HG03442 (cell line): ENCODE measurements around the gene ANKRD11.
"Not testable (repeated sequence)": the region's sequence is repeated elsewhere in the genome, so short reads cannot be mapped to it uniquely, and the experiment has no call there.

Source experiments
- ATAC-seq: cut with Tn5 transposase; IDR thresholded peaks from one replicate; pipeline ENCODE4 v1.9.1; 2021; ENCODE audit warnings: mild to moderate bottlenecking, moderate library complexity; ENCODE audit not compliant: unreplicated experiment

ANKRD11 gene

DNA sequence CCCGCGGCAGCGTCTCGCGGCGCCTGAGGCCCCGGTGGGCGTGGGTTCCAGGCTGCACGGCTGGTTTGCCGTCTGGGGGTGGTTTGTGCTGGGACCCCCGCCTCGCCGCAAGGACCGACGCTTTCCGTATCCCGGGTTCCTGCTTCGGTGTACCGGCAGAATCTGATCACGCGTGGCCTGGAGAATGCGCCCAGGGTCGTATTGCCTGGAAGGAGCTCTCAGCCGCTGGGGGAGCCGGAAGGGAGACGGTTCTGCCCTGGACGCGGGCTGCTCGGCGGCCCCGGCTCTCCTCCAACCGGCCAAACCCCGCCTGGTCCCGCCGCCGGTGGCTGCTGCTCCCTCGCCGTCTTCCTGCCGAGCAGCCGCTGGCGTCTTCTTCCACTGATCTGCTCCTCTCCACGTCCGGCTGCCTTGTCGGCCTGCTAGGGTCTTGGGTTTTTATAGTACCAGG lies 233.1 kb downstream of the ANKRD11 start:
- no peak for ATAC-seq

DNA sequence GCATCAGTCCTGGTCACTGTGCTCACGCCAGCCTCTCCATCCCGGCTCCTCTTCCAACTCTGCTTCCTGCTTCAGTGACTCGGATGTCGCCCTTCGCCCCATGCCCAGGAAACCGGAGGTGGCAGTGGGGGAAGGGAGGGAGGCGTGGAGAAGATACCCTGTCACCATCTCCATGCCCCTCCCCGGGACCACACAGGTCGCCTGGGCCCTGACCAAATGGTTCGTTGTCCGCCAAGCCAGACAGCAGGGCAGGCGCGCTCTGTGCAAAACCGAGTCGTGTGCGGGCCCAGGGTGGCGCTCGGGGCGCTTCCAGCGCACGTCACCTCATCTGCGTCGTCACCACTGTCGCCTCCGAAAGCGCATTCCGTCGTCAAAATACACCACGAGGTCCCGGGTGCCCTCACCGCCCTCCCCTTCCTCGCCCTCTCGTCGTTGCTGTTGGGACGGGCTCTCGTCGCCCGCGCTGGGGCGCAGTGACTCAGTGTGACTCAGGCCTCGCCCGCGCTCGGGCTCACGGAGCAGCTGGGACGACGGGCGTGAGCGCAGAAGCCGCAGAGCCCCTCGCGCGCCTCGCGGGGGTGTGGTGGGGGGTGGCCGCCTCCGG lies 233.6 kb downstream of the ANKRD11 start:
- no peak for ATAC-seq

DNA sequence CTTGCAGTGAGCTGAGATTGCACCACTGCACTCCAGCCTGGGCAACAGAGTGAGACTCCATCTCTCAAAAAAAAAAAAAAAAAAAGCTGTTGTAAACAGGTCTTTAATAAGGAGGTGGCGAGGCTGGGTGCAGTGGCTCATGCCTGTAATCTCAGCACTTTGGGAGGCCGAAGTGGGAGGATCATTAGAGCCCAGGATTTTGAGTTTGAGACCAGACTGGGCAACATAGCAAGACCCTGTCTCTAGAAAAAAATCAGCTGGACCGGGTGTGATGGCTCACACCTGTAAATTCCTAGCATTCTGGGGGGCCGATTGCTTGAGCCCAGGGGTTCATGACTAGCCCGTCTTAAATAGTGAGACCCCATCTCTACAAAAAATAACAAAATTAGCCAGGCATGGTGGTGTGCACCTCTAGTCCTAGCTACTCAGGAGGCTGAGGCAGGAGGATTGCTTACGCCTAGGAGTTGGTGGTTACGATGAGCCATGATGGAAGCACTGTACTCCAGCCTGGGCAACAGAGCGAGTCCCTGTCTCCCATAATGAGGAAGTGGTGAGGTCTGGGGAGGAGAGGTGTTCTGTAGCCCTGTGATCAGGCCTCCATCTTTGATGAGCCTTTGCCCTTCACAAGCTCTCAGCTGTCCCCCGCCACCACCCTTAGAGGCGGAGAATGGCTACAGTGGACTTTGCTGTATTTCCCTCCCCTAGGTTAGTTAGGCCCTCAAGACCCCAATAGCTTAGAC lies 236.6 kb downstream of the ANKRD11 start:
- no peak for ATAC-seq

DNA sequence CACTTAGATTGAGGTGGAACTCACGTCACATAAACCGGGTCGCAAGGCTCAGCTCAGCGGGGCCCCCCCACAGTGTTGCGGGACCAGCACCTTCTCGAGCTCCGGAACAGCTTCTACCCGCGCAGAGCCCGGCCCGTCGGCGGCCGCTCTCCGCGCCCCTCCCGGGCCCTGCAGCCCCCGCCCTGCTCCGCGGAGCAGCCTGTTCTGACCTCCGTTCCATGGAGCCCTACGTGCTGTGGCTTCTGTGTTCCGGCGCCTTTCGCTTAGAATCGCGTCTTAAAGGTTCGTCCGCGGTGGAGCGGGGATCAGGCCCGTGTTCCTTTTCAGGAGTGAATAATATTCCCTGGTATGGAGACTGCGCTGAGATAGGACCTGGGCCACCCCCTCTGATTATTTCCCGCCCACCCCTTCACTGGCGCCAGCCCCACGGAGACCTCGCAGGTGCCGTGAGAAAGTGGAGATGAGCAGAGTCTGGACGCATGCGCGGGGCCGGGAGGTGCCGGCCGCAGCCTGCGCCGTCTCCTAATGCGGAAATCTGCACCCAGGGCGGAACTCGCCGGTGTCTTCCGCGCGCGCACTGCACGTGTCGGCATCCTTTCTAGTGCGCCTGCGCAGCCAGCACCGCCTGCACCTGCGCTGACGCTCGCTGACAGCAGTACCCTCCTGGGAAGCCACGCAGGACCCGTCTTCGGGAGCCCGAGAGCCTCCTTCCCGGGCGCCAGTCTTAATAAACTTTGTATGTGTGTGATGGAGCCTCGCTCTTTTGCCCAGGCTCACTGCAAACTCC lies 242.0 kb downstream of the ANKRD11 start:
- ATAC-seq = no peak

DNA sequence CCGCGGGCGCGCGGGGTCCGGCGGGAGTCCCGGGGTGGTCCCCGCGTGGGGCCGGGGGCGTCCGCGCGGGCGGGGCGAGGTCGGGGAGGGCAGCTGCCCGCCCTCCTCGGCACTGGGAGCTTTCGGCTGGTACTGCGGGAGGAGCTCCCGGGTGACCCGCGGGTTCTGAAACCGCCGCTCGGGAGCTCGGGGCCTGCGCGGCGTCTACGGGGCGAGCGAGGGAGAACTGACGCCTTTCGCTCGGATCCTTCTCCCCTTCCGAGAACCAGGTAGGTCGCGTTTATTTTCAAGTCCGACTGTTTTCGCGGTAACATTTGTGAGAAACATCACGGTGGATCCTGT lies 242.7 kb downstream of the ANKRD11 start:
- ATAC-seq = not testable (repeated sequence)

DNA sequence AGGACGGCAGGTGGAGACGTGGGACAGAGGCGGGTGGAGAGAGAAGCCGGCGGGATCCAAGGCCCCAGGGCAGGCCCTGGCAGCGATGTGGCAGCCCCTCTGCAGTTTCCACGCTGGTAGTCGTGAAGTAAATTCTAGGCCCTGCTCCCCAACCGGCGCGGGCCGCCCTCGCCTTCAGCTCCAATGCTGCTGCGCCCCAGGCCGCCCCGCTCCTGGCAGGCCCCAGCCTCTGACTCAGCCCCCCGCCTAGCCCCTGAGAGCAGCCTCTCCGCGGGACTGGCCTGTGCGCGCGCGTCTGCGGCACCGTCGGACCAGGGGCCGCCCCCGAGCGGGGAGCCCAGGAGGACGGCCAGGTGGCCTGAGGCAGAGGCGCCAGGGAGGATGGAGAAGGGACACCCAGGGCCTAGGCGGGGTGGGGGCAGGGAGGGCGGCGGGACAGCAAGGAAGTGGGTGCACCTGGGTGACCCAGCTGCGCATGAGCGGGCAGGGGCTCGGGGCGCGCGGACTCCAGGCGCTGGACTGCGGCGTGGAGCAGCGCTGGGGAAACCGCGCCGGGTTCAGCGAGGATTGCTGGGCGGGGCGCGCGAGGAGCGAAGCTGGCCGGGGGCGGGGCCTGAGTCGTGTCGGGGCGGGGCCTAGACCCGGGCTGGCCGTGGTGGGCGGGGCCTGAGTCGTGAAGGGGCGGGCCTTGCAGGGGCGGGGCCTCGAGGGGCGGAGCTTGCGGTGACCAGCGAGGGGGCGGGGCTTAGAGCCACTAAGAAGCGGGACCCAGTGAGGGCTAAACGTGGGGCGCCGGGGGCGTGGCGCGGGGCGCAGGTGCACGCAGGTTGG lies 243.2 kb downstream of the ANKRD11 start:
- peak; percentile 64 for ATAC-seq

DNA sequence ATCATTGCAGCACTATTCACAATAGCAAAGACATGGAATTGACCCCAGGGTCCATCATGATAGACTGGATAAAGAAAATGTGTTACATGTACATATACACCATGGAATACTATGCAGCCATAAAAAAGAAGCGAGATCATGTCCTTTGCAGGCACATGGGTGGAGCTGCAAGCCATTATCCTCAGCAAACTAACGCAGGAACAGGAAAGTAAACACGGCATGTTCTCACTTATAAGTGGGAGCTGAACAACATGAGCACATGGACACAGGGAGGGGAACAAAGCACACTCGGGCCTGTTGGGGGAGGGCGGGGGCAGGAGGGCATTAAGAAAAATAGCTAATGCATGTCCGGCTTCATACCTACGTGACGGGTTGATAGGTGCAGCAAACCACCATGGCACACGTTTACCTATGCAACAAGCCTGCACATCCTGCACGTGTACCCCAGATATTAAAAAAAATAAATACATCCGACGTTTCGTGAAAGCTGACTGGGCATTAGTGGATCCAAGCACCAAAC lies 243.9 kb downstream of the ANKRD11 start:
- no peak for ATAC-seq

DNA sequence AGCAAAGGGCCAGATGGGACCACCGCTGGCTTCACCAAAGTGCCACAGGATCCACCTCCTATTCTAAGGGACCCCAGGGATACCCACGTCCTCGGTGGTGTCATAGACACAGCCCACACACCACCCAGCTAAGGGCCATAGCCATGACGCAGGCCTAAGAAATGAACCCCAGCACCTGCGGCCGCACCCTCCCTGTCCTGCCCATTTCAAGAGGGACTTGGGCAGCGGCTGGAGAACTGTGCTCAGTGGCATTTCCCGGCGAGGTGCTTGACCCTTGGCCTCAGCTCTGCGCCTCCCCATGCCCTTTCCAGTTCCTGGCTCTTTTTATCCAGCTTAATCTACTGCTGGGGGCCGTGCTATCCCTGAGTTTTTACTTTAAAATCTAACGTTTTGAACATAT lies 245.6 kb downstream of the ANKRD11 start:
- ATAC-seq = no peak

DNA sequence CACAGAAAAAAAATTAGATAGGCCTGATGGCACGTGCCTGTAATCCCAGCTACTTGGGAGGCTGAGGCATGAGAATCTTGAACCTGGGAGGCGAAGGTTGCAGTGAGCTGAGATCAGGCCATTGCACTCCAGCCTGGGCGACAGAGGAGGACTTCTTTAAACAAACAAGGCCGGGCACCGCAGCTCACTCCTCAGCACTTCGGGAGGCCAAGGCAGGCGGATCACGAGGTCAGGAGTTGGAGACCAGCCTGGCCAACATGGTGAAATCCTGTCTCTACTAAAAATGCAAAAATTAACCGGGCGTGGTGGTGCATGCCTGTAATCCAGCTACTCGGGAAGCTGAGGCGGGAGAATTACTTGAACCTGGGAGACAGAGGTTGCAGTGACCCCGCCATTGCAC lies 246.1 kb downstream of the ANKRD11 start:
- ATAC-seq = not testable (repeated sequence)

DNA sequence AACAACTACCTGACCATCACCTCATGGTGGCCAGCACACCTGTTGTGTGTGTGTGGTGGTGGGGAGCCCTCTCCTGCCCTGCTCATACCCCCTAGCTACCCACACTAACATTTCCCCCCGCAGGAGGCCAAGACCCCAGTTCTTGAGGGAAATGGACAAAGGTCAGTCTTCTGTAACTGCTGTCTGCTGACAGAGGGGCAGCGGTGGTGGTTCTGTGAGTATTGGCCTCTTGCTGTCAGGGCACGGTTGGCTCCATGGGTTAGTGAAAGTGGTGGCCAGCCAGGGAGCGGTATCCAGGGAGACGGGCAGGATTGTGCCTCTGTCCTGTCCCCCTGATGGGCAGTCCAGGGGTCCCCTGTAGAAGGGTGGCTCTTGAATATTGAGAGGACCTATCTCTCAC lies 246.7 kb downstream of the ANKRD11 start:
- ATAC-seq = no peak

DNA sequence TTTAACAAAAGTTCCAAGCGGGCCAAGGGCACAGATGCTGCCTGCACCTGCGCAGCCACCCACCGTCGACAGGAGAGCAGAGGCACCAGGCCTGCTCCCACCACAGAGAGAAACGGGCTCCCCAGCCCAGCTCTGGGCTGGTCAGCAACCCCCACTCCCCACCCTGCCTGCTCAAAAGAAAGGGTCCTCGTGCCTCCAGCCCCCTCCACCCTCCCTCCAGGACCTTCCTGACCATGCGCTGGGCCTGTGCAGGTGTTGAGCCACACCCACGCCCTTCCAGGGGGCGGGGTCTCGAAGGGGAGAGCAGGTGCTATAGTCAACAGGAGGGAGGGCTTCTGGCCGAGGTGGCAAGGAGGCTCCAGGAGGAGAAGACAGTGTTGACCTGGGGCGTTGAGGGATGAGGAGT lies 247.6 kb downstream of the ANKRD11 start:
- no peak for ATAC-seq

DNA sequence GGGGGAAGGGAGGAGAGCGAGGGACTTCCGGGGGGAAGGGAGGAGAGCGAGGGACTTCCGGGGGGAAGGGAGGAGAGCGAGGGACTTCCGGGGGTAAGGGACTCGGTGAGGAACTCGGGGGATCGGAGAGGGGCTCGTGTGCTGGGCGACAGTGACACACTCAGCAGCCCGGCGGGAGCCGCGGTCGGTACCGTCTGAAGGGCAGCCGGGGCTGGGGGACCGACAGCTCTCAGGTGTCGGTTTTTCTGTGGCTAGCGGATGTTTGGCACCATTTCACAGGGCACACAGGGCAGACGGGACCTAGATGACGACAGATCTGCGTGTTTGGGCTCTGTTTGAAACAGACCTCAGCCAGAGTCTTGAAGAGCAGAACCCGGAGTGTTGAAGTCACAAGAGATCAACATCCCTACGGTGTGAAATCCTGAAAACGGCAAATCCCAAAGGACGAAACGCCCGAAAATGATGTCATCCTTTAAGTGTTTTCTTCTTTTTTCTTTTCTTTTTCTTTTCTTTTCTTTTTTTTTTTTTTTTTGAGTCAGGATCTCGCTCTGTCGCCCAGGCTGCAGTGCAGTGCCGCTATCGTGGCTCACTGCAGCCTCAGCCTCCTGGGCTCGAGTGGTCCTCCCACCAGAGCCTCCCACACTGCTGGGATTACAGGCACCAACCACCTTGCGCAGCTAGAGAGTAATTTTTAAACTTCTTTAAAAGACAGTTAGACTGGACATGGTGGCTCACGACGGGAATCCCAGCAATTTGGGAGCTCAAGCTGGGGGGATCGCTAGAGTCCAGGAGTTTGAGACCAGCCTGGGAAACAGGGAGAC lies 249.0 kb downstream of the ANKRD11 start:
- no peak for ATAC-seq

DNA sequence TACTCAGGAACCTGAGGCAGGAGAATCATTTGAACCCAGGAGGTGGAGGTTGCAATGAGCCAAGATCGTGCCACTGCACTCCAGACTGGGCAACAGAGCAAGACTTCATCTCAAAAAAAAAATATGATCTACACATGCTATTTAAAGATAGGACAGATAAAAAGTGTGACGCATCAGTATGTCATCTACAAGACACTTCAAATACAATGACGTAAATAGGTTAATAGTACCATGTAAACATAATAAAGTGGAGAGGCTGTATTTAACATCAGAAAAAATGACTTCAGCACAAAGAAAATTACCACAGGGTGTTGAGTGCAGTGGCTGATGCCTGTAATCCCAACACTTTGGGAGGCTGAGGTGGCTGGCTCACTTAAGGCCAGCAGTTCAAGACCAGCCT lies 252.6 kb downstream of the ANKRD11 start:
- ATAC-seq = no peak

DNA sequence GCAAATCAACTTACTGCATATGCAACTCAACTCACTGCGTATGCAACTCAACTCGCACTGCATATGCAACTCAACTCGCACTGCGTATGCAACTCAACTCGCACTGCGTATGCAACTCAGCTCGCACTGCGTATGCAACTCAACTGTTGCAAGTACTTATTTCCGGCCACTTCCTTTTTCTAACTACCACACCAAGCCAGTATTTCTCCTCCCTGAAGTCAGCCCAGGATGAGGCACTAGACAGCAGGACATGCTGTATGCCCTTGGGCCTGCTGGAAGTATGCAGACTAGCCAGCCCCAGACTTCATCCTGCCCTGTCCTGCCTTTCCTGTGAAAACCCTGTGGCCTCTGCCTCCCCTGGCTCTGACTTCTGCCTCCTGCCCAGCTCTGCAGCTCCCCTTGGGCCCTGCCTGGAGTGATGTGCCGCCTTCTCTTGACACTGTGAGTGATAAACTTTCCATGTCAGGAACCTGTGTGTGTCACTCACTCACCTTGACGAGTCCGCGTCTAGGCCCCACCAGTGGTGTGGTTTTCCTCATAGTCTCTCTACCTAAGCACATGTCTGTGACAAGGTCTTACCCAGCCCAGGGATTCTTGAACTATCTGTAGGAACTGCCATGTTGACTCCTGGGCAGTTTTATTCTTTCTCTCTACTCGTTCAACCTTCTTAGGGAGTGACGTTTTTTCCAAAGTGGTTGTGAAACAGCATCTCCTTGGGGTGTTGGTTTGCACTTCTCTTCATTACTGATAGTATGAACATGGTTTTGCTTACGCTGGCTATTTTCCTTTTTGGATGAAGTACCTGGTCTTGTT lies 256.5 kb downstream of the ANKRD11 start:
- ATAC-seq = no peak

DNA sequence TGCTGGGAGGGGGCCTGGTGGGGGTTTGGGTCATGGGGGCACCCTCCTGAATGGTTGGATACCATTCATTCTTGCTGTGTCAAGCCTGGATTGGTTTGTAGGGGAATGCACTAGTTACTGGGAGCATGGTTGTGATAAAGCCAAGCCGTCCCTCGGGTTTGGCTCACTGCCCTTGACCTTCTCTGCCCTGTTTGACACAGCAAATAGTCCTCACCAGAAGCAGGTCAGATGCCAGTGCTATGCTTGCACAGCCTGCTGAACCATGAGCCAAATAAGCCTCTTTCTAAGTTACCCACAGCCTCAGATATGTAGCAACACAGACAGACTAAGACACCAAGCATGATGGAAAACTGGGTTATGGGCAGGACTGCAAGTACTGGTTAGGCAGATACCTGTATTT lies 258.3 kb downstream of the ANKRD11 start:
- ATAC-seq = no peak

DNA sequence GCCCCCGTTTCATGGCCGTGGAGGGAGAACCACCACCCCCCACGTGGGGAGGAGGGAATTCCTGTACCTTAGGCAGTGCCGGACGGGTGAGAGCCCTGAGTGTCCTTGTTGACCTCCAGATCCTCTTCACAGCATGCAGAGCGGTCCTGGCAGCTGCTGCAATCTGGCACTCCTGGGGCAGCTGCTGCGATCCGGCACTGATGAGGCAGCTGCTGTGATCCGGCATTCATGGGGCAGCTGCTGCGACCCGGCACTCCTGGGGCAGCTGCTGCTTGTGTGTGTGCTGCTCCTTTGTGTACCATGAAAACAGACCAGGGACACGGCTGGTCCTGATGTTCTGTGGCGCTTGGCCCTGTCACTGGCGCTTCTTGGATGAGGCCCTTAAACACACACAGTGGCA lies 260.1 kb downstream of the ANKRD11 start:
- no peak for ATAC-seq

DNA sequence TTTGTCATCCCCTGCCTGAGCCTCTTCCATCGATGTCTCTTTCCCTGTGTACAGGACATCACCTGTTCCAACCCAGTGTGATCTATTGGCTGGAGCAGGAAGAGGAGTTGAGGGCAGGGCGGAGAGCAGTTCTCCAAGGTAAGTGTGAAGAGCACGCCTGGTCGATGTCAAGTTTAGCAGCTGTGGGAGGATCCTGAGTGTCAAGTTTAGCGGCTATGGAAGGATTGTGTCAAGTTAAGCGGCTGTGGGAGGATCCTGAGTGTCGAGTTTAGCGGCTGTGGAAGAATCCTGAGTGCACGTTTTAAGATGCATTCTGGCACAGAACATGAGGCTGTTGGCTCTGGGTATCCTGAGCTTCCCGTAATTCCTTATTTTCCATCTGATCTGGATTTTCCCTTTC lies 265.7 kb downstream of the ANKRD11 start:
- no peak for ATAC-seq

DNA sequence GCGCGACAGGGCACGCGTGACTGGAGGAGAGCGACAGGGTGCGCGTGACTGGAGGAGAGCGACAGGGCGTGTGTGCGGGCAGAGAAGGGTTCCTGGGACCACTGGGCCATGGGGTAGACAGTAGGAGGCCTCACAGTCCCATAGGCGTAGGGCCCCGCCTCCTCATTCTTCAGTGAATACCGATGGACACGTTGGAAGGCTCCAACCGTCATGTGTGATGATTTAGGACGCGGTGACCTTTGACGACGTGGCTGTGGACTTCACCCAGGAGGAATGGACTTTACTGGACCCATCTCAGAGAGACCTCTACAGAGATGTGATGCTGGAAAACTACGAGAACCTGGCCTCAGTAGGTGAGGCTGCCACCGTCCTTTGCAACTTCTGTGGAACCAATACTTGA lies 267.4 kb downstream of the ANKRD11 start:
- no peak for ATAC-seq

DNA sequence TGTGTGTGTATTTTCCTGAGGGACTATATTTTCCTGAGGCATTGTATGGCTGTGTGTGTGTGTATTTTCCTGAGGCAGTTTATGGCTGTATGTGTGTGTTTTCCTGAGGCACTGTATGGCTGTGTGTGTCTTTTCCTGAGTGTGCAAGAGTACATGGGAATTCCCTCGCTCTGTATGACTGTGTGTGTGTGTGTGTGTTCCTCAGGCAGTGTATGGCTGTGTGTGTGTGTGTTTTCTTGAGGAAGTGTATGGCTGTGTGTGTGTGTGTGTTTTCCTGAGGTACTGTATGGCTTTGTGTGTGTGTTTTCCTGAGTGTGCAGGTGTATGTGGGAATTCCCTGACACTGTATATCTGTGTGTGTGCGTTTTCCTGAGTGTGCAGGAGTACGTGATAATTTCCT lies 268.8 kb downstream of the ANKRD11 start:
- no peak for ATAC-seq
